ENCODE data around the gene TPSB2. TPM values are rescaled to one million over a fixed set of nuclear protein-coding genes. Genes with fewer than 3 reads are reported as not detected.

Gene TPSB2
- polyA plus RNA-seq, 3 donors = not detected

GRCh38 chr16:1214719-1215118 lies 15.3 kb downstream of the TPSB2 start:
- Histone ChIP-seq H3K36me3 (replicated peaks in 1 of 2; ENCODE audit: control insufficient read depth in 1 of 2, insufficient read depth in 2 of 2, low read length in 2 of 2) (no peaks in the 10 kb centered on the region), H2AFZ (ENCODE audit: insufficient read depth, low read depth, low read length, poor library complexity, severe bottlenecking) (no peak overlapping the region), H3K27ac (ENCODE audit: low read depth in 1 of 2, low read length in 2 of 2) (no peak overlapping the region), H3K4me1 (ENCODE audit: control insufficient read depth in 1 of 2, insufficient read depth in 2 of 2, low read length in 2 of 2) (no peaks in the 10 kb centered on the region), H3K27me3 (ENCODE audit: control insufficient read depth in 2 of 2, insufficient read depth in 2 of 2, low read length in 2 of 2) (no peaks in the 10 kb centered on the region), H3K4me2 (replicated peaks; ENCODE audit: extremely low read depth, low read length, poor library complexity, severe bottlenecking) (no peak overlapping the region), H3K4me3 (replicated peaks in 1 of 3; ENCODE audit: low read depth in 2 of 3, low read length in 3 of 3) (no peak overlapping the region), H3K9me3 (replicated peaks in 1 of 2; ENCODE audit: control insufficient read depth in 1 of 2, insufficient read depth in 1 of 2, low read length in 2 of 2) (no peaks in the 10 kb centered on the region), H4K20me1 (ENCODE audit: insufficient read depth, low read length) (no peaks in the 10 kb centered on the region), H3K9ac (ENCODE audit: insufficient read depth, low read length, poor library complexity, severe bottlenecking) (no peak overlapping the region), H3K79me2 (ENCODE audit: insufficient read depth, low read length) (no peaks in the 10 kb centered on the region)
- TF ChIP-seq, protein P1, sequence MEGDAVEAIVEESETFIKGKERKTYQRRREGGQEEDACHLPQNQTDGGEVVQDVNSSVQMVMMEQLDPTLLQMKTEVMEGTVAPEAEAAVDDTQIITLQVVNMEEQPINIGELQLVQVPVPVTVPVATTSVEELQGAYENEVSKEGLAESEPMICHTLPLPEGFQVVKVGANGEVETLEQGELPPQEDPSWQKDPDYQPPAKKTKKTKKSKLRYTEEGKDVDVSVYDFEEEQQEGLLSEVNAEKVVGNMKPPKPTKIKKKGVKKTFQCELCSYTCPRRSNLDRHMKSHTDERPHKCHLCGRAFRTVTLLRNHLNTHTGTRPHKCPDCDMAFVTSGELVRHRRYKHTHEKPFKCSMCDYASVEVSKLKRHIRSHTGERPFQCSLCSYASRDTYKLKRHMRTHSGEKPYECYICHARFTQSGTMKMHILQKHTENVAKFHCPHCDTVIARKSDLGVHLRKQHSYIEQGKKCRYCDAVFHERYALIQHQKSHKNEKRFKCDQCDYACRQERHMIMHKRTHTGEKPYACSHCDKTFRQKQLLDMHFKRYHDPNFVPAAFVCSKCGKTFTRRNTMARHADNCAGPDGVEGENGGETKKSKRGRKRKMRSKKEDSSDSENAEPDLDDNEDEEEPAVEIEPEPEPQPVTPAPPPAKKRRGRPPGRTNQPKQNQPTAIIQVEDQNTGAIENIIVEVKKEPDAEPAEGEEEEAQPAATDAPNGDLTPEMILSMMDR (IDR thresholded peaks at IDR 0.05) = no peak
- intact Hi-C loops (cut with micrococcal nuclease) = loop anchor here in 1 of 2 donors (10.0 kb wide), 1 partner anchor 50 kb away; no protein-coding TSS in a partner anchor
- no peak for DNase-seq
- Mint-ChIP-seq H3K4me3 (no peak overlapping the region), H3K27ac (no peak overlapping the region), H3K27me3 (ENCODE audit: low read depth in 3 of 3) (peaks cover 0 to 4% (median 0%) of the 10 kb centered on the region in 3 donors), H3K4me1 (no peaks in the 10 kb centered on the region), H3K36me3 (no peaks in the 10 kb centered on the region), H3K9me3 (peaks cover 0 to 3% (median 0%) of the 10 kb centered on the region in 7 donors)
- WGBS (ENCODE audit: insufficient coverage) = 77% methylated on average over 13 of the region's 16 CpGs

DNA sequence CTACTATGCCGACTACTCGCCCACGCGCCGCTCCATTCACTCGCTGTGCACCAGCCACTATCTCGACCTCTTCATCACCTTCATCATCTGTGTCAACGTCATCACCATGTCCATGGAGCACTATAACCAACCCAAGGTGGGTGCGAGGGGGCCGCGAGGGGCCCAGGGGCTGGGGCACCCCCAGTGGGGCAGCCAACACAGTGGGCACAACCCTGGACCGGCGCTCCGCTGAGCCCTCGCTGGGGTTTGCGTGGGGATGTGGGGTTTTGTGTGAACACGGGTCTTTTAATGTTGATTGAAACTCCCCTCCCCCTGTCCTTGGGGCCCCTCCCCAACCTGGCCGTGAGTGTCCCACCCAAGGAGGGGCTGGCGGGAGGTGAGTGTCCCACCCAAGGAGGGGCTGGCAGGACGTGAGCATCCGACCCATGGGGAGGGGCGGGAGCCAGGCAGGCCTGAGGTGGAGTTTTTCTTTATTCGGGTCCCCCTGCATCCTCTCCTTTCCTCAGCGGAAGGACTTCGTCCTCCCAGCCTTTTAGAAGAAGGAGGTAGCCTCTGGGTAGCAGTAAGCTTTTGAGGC lies 16.1 kb downstream of the TPSB2 start:
- Mint-ChIP-seq H3K9me3 (peaks cover 0 to 3% (median 0%) of the 10 kb centered on the region in 7 donors), H3K27me3 (ENCODE audit: low read depth in 3 of 3) (peaks cover 0 to 4% (median 0%) of the 10 kb centered on the region in 3 donors), H3K27ac (no peak overlapping the region), H3K4me3 (no peak overlapping the region), H3K4me1 (no peaks in the 10 kb centered on the region), H3K36me3 (no peaks in the 10 kb centered on the region)
- Histone ChIP-seq H3K79me2 (ENCODE audit: insufficient read depth, low read length) (no peaks in the 10 kb centered on the region), H3K4me3 (replicated peaks in 1 of 3; ENCODE audit: low read depth in 2 of 3, low read length in 3 of 3) (no peak overlapping the region), H3K9me3 (replicated peaks in 1 of 2; ENCODE audit: control insufficient read depth in 1 of 2, insufficient read depth in 1 of 2, low read length in 2 of 2) (no peaks in the 10 kb centered on the region), H2AFZ (ENCODE audit: insufficient read depth, low read depth, low read length, poor library complexity, severe bottlenecking) (no peak overlapping the region), H3K27ac (ENCODE audit: low read depth in 1 of 2, low read length in 2 of 2) (no peak overlapping the region), H4K20me1 (ENCODE audit: insufficient read depth, low read length) (no peaks in the 10 kb centered on the region), H3K36me3 (replicated peaks in 1 of 2; ENCODE audit: control insufficient read depth in 1 of 2, insufficient read depth in 2 of 2, low read length in 2 of 2) (no peaks in the 10 kb centered on the region), H3K9ac (ENCODE audit: insufficient read depth, low read length, poor library complexity, severe bottlenecking) (no peak overlapping the region), H3K4me1 (ENCODE audit: control insufficient read depth in 1 of 2, insufficient read depth in 2 of 2, low read length in 2 of 2) (no peaks in the 10 kb centered on the region), H3K27me3 (ENCODE audit: control insufficient read depth in 2 of 2, insufficient read depth in 2 of 2, low read length in 2 of 2) (no peaks in the 10 kb centered on the region), H3K4me2 (replicated peaks; ENCODE audit: extremely low read depth, low read length, poor library complexity, severe bottlenecking) (no peak overlapping the region)
- DNase-seq = no peak
- TF ChIP-seq, protein P1 (IDR thresholded peaks at IDR 0.05) = no peak
- WGBS (ENCODE audit: insufficient coverage) = 100% methylated on average over 6 of the region's 25 CpGs
- intact Hi-C loops (cut with micrococcal nuclease) = loop anchor here in 1 of 2 donors (10.0 kb wide), 1 partner anchor 51 kb away; no protein-coding TSS in a partner anchor
